Loucy (cell line): Measurements from ENCODE around the gene UGGT2.

ENCODE experiments used
- EZH2phosphoT487 ChIP-seq: fragments of 200-600 bp; IDR thresholded peaks from 2 replicates; pipeline ENCODE4 v1.6.1; 2018; ENCODE audit warnings: antibody characterized with exemption, mild to moderate bottlenecking, moderate library complexity, borderline replicate concordance
- TF ChIP-seq, protein P1 (sequence below): fragments of 200-600 bp; sonication (generic); conservative IDR thresholded peaks from 2 replicates; pipeline ENCODE4 v1.5.1; 2014; ENCODE audit warnings: mild to moderate bottlenecking, antibody characterized with exemption, low read length

- TF ChIP-seq, protein P1, sequence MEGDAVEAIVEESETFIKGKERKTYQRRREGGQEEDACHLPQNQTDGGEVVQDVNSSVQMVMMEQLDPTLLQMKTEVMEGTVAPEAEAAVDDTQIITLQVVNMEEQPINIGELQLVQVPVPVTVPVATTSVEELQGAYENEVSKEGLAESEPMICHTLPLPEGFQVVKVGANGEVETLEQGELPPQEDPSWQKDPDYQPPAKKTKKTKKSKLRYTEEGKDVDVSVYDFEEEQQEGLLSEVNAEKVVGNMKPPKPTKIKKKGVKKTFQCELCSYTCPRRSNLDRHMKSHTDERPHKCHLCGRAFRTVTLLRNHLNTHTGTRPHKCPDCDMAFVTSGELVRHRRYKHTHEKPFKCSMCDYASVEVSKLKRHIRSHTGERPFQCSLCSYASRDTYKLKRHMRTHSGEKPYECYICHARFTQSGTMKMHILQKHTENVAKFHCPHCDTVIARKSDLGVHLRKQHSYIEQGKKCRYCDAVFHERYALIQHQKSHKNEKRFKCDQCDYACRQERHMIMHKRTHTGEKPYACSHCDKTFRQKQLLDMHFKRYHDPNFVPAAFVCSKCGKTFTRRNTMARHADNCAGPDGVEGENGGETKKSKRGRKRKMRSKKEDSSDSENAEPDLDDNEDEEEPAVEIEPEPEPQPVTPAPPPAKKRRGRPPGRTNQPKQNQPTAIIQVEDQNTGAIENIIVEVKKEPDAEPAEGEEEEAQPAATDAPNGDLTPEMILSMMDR, result no peak
- no peak for TF ChIP-seq EZH2phosphoT487
These were observed at the start of gene UGGT2 for GRCh38 chr13:96053003-96053703.
